IPS-11a (cell line): Measurements from ENCODE around the gene TBC1D3G.
"Not testable (repeated sequence)": the region's sequence is repeated elsewhere in the genome, so short reads cannot be mapped to it uniquely, and the experiment has no call there.

Source experiments
- H3K4me3 ChIP-seq: one replicate; pipeline ENCODE4 v1.5.1; 2013; ENCODE audit warnings: low read depth, low read length, control low read depth

TBC1D3G gene

GRCh38 chr17:36323584-36323983 is at the start of gene TBC1D3G:
Gene TBC1D3G, plus strand, starts transcription at chr17:36323884. Its CDS starts 1,528 bp downstream, at chr17:36325412.
- not testable (repeated sequence) for H3K4me3 ChIP-seq

- not testable (repeated sequence) for H3K4me3 ChIP-seq
These were observed 40.4 kb upstream of the TBC1D3G start for GRCh38 chr17:36283256-36283655.

- not testable (repeated sequence) for H3K4me3 ChIP-seq
These were observed 39.5 kb upstream of the TBC1D3G start for GRCh38 chr17:36284219-36284618.

- H3K4me3 ChIP-seq = not testable (repeated sequence)
These were observed 33.6 kb upstream of the TBC1D3G start for GRCh38 chr17:36289965-36290612.

- H3K4me3 ChIP-seq = not testable (repeated sequence)
These were observed 28.5 kb upstream of the TBC1D3G start for GRCh38 chr17:36295161-36295560.

GRCh38 chr17:36315736-36316135 is 7.9 kb upstream of the TBC1D3G start:
- H3K4me3 ChIP-seq = not testable (repeated sequence)

- H3K4me3 ChIP-seq = not testable (repeated sequence)
These were observed 38.8 kb downstream of the TBC1D3G start for GRCh38 chr17:36362496-36362895.

- H3K4me3 ChIP-seq = not testable (repeated sequence)
These were observed 52.3 kb downstream of the TBC1D3G start for GRCh38 chr17:36375938-36376337.
